DND-41 (cell line): Measurements from ENCODE around the gene MVD.

Source experiments
- ATAC-seq: fragments of 200-7000 bp; cut with Tn5 transposase; 3 replicates; pipeline ENCODE4 v1.9.1; 2021; ENCODE audit warnings: low read depth; ENCODE audit not compliant: insufficient read depth
- DNase-seq: peaks from one replicate; pipeline ENCODE4 v3.0.0-alpha.2; 2020
- H2AFZ ChIP-seq: 2 replicates; pipeline ENCODE4 v1.6.0; 2012; ENCODE audit warnings: low read depth, low read length
- H3K27ac ChIP-seq: 2 replicates; pipeline ENCODE4 v1.5.1; 2012; ENCODE audit warnings: low read length, inconsistent platforms
- H3K27me3 ChIP-seq: fragments of 200-600 bp; sonication (generic); 2 replicates; pipeline ENCODE4 v1.6.0; 2012; ENCODE audit warnings: low read length, mild to moderate bottlenecking, inconsistent platforms; ENCODE audit not compliant: insufficient read depth, poor library complexity
- H3K36me3 ChIP-seq: 2 replicates; pipeline ENCODE4 v1.5.1; 2012; ENCODE audit warnings: low read length, inconsistent platforms; ENCODE audit not compliant: insufficient read depth
- H3K4me1 ChIP-seq: 2 replicates; pipeline ENCODE4 v1.5.1; 2012; ENCODE audit warnings: mild to moderate bottlenecking, low read length; ENCODE audit not compliant: insufficient read depth
- H3K4me2 ChIP-seq: 2 replicates; pipeline ENCODE4 v1.6.0; 2012; ENCODE audit warnings: mild to moderate bottlenecking, moderate library complexity, low read length, inconsistent platforms; ENCODE audit not compliant: insufficient read depth
- H3K4me3 ChIP-seq, 2 experiments: fragments of 200-600 bp in 1 of 2; shearing (Covaris generic) in 1 of 2; 2 replicates each; pipeline ENCODE4 v1.5.1; 2012 to 2016; ENCODE audit warnings: inconsistent platforms in 2 of 2, low read length in 2 of 2, mild to moderate bottlenecking in 2 of 2, low read depth in 1 of 2, moderate library complexity in 1 of 2
- H3K79me2 ChIP-seq: 2 replicates; pipeline ENCODE4 v1.6.0; 2012; ENCODE audit warnings: low read length, inconsistent platforms; ENCODE audit not compliant: insufficient read depth
- H3K9ac ChIP-seq: 2 replicates; pipeline ENCODE4 v1.6.0; 2012; ENCODE audit warnings: low read depth, mild to moderate bottlenecking, inconsistent platforms, low read length, moderate library complexity
- H3K9me3 ChIP-seq: 2 replicates; pipeline ENCODE4 v1.5.1; 2012; ENCODE audit warnings: low read length, moderate library complexity, mild to moderate bottlenecking, inconsistent platforms; ENCODE audit not compliant: insufficient read depth, severe bottlenecking
- H4K20me1 ChIP-seq: 2 replicates; pipeline ENCODE4 v1.6.0; 2012; ENCODE audit warnings: low read length; ENCODE audit not compliant: insufficient read depth
- CTCF ChIP-seq: IDR thresholded peaks from 2 replicates; pipeline ENCODE4 v1.5.1; 2012; ENCODE audit warnings: borderline replicate concordance, low read length, moderate library complexity, mild to moderate bottlenecking; ENCODE audit not compliant: poor library complexity, severe bottlenecking; ENCODE audit errors: extremely low read depth
- EZH2 ChIP-seq: IDR thresholded peaks from 3 replicates; pipeline ENCODE4 v1.6.1; 2012; ENCODE audit warnings: borderline replicate concordance, low read depth, mild to moderate bottlenecking, moderate library complexity, low read length, inconsistent platforms; ENCODE audit not compliant: severe bottlenecking

MVD gene

GRCh38 chr16:88680554-88681083 lies 17.7 kb upstream of the MVD start:
- no peaks in the 10 kb centered on the region for H3K36me3 ChIP-seq
- H3K9me3 ChIP-seq: no peaks in the 10 kb centered on the region
- no peak for TF ChIP-seq EZH2
- TF ChIP-seq CTCF: no peak
- peaks cover 17% of the 10 kb centered on the region for H4K20me1 ChIP-seq
- H3K27ac ChIP-seq: no peak overlapping the region
- peaks cover 5% of the 10 kb centered on the region for H3K27me3 ChIP-seq
- H2AFZ ChIP-seq: no peak overlapping the region
- peaks cover 3% of the 10 kb centered on the region for H3K4me1 ChIP-seq
- H3K9ac ChIP-seq: no peak overlapping the region
- no peak overlapping the region for H3K4me2 ChIP-seq
- no peak for ATAC-seq
- no peak overlapping the region for H3K4me3 ChIP-seq
- DNase-seq: no peak
- H3K79me2 ChIP-seq: no peaks in the 10 kb centered on the region

GRCh38 chr16:88678224-88678979 lies 15.5 kb upstream of the MVD start:
- H2AFZ ChIP-seq: no peak overlapping the region
- ATAC-seq: no peak

GRCh38 chr16:88677721-88678120 lies 14.8 kb upstream of the MVD start:
- Histone ChIP-seq H3K9ac (no peak overlapping the region), H3K79me2 (no peaks in the 10 kb centered on the region), H4K20me1 (peaks cover 10% of the 10 kb centered on the region; the same call in 1 of the 2 replicates), H3K36me3 (no peaks in the 10 kb centered on the region), H3K27me3 (no peaks in the 10 kb centered on the region), H2AFZ (no peak overlapping the region), H3K4me1 (no peaks in the 10 kb centered on the region), H3K4me3 (no peak overlapping the region), H3K4me2 (no peak overlapping the region), H3K27ac (no peak overlapping the region), H3K9me3 (no peaks in the 10 kb centered on the region)
- DNase-seq (no peak), ATAC-seq (no peak)
- TF ChIP-seq EZH2 (no peak), CTCF (no peak)

More at GRCh38 chr16:88678224-88678979, 15.5 kb upstream of the MVD start:
- Histone ChIP-seq H3K36me3 (no peaks in the 10 kb centered on the region), H3K9ac (no peak overlapping the region), H3K4me3 (no peak overlapping the region), H4K20me1 (peaks cover 10% of the 10 kb centered on the region; the same call in 1 of the 2 replicates), H3K4me1 (no peaks in the 10 kb centered on the region), H3K4me2 (no peak overlapping the region), H3K9me3 (no peaks in the 10 kb centered on the region), H3K79me2 (no peaks in the 10 kb centered on the region), H3K27ac (no peak overlapping the region), H3K27me3 (no peaks in the 10 kb centered on the region)
- TF ChIP-seq CTCF (no peak), EZH2 (no peak)
- DNase-seq: no peak
